Smooth muscle cell (in vitro differentiated cells): ENCODE results near the gene CYB561A3. TPM values are rescaled to one million over a fixed set of nuclear protein-coding genes. Genes with fewer than 3 reads are reported as not detected.

Source experiments
- DNase-seq: peaks from one replicate; lab custom pipeline; 2025; ENCODE audit not compliant: unreplicated experiment; lab: John Stamatoyannopoulos, UW
- H2AFZ ChIP-seq: fragments of 200-600 bp; sonication (generic); 2 replicates; pipeline ENCODE4 v1.6.0; 2016; ENCODE audit warnings: antibody characterized with exemption, low read depth, mild to moderate bottlenecking
- H3F3A ChIP-seq: fragments of 200-600 bp; sonication (generic); 2 replicates; pipeline ENCODE4 v1.6.0; 2017; ENCODE audit warnings: antibody characterized with exemption, low read depth
- H3K27ac ChIP-seq: fragments of 200-600 bp; sonication (generic); 2 replicates; pipeline ENCODE4 v1.5.1; 2016; ENCODE audit warnings: low read depth, mild to moderate bottlenecking
- H3K27me3 ChIP-seq: fragments of 200-600 bp; sonication (generic); 2 replicates; pipeline ENCODE4 v1.6.1; 2016; ENCODE audit warnings: low read depth, mild to moderate bottlenecking
- H3K36me3 ChIP-seq: fragments of 200-600 bp; sonication (generic); 2 replicates; pipeline ENCODE4 v1.5.1; 2016; ENCODE audit warnings: low read depth
- H3K4me1 ChIP-seq: fragments of 200-600 bp; sonication (generic); 2 replicates; pipeline ENCODE4 v1.5.1; 2016; ENCODE audit warnings: low read depth
- H3K4me2 ChIP-seq: fragments of 200-600 bp; sonication (generic); 2 replicates; pipeline ENCODE4 v1.6.0; 2016; ENCODE audit warnings: mild to moderate bottlenecking
- H3K4me3 ChIP-seq: fragments of 200-600 bp; sonication (generic); 2 replicates; pipeline ENCODE4 v1.5.1; 2016; ENCODE audit warnings: mild to moderate bottlenecking
- H3K79me2 ChIP-seq: fragments of 200-600 bp; sonication (generic); 2 replicates; pipeline ENCODE4 v1.6.0; 2016; ENCODE audit warnings: low read depth, mild to moderate bottlenecking
- H3K9ac ChIP-seq: fragments of 200-600 bp; sonication (generic); 2 replicates; pipeline ENCODE4 v1.6.0; 2016; ENCODE audit warnings: low read depth
- H3K9me3 ChIP-seq: fragments of 200-600 bp; sonication (generic); replicated peaks from 2 replicates; pipeline ENCODE4 v1.5.1; 2016; ENCODE audit warnings: low read depth
- H4K20me1 ChIP-seq: fragments of 200-600 bp; sonication (generic); 2 replicates; pipeline ENCODE4 v1.6.0; 2016; ENCODE audit warnings: low read depth
- CTCF ChIP-seq: fragments of 200-600 bp; sonication (generic); IDR thresholded peaks from 2 replicates; pipeline ENCODE4 v1.5.1; 2017; ENCODE audit warnings: borderline replicate concordance, mild to moderate bottlenecking, antibody characterized with exemption; ENCODE audit not compliant: insufficient read depth, poor library complexity, severe bottlenecking
- WGBS: methylation state at CpG from one replicate; pipeline ENCODE4 v1.1.7; 2016; ENCODE audit warnings: low lambda C conversion rate; 5-methylcytosine and 5-hydroxymethylcytosine counted together
- polyA plus RNA-seq: library from polyadenylated mRNA; unstranded; fragments of >200 nt; fragmentation: Nextera tagmentation; extraction: Ambion mirVana; gene quantifications from 2 replicates; pipeline ENCODE4 v1.2.1, GENCODE V29; 2016
- total RNA-seq: library from RNA; depleted of rRNA; stranded (reverse); fragments of >200 nt; gene quantifications from 2 replicates; pipeline ENCODE4 v1.2.3, GENCODE V29; 2014

The CYB561A3 gene
- total and polyA plus RNA-seq, 2 experiments from 2014 or later: 19.1 to 23.7 TPM

- Histone ChIP-seq H3K9ac (no peak overlapping the region), H3K4me2 (no peak overlapping the region), H2AFZ (no peak overlapping the region), H3K36me3 (no peaks in the 10 kb centered on the region), H3K4me3 (no peak overlapping the region), H3K4me1 (peaks cover 13% of the 10 kb centered on the region), H3K27me3 (no peaks in the 10 kb centered on the region), H3K79me2 (peaks cover 5% of the 10 kb centered on the region), H3F3A (no peaks in the 10 kb centered on the region), H4K20me1 (no peaks in the 10 kb centered on the region), H3K27ac (no peak overlapping the region), H3K9me3 (no peaks in the 10 kb centered on the region)
- TF ChIP-seq CTCF: no peak
- DNase-seq: no peak
- 91% methylated on average over 9 of the region's 9 CpGs for WGBS
Observed at GRCh38 chr11:61357233-61357893, 4.3 kb downstream of the CYB561A3 start.

GRCh38 chr11:61356706-61357105, 5.0 kb downstream of the CYB561A3 start:
- peaks cover 13% of the 10 kb centered on the region for H3K4me1 ChIP-seq
- no peaks in the 10 kb centered on the region for H3K9me3 ChIP-seq
- no peak overlapping the region for H3K9ac ChIP-seq
- 95% methylated on average over 4 of the region's 4 CpGs for WGBS
- no peak overlapping the region for H3K27ac ChIP-seq
- DNase-seq: no peak
- H3K36me3 ChIP-seq: no peaks in the 10 kb centered on the region
- no peak for TF ChIP-seq CTCF
- H2AFZ ChIP-seq: no peak overlapping the region
- peaks cover 5% of the 10 kb centered on the region for H3K79me2 ChIP-seq
- H3K27me3 ChIP-seq: no peaks in the 10 kb centered on the region
- no peaks in the 10 kb centered on the region for H4K20me1 ChIP-seq
- H3F3A ChIP-seq: no peaks in the 10 kb centered on the region
- H3K4me3 ChIP-seq: no peak overlapping the region
- no peak overlapping the region for H3K4me2 ChIP-seq

- Histone ChIP-seq H2AFZ (no peak overlapping the region), H3K4me3 (no peak overlapping the region), H3K79me2 (no peaks in the 10 kb centered on the region), H3K36me3 (no peaks in the 10 kb centered on the region), H3F3A (no peaks in the 10 kb centered on the region), H4K20me1 (no peaks in the 10 kb centered on the region), H3K9ac (no peak overlapping the region), H3K27ac (no peak overlapping the region), H3K4me2 (no peak overlapping the region), H3K27me3 (no peaks in the 10 kb centered on the region), H3K9me3 (no peaks in the 10 kb centered on the region), H3K4me1 (no peaks in the 10 kb centered on the region)
- WGBS: 98% methylated on average over 2 of the region's 2 CpGs
- DNase-seq: no peak
- TF ChIP-seq CTCF: no peak
Observed at GRCh38 chr11:61354208-61354607, 7.5 kb downstream of the CYB561A3 start.
